H9 (cell line): ENCODE measurements around the gene TMCO4. TPM values are rescaled to one million over a fixed set of nuclear protein-coding genes. Genes with fewer than 3 reads are reported as not detected.

Experiments used
- DNase-seq: peaks from one replicate; pipeline ENCODE4 v3.0.0-alpha.2; 2017
- H2AFZ ChIP-seq: one replicate; pipeline ENCODE4 v1.6.1; 2013; ENCODE audit warnings: mild to moderate bottlenecking, low read length, control low read depth, moderate library complexity
- H2AK5ac ChIP-seq: 2 replicates; pipeline ENCODE4 v1.6.1; 2013; ENCODE audit warnings: low read length, control low read depth, mixed read lengths; ENCODE audit not compliant: insufficient read length
- H2BK120ac ChIP-seq: one replicate; pipeline ENCODE4 v1.6.1; 2013; ENCODE audit warnings: low read depth, mild to moderate bottlenecking, low read length, control low read depth, inconsistent platforms; ENCODE audit not compliant: poor library complexity, severe bottlenecking
- H2BK12ac ChIP-seq: 2 replicates; pipeline ENCODE4 v1.6.1; 2013; ENCODE audit warnings: low read length, control low read depth, mixed read lengths, low read depth; ENCODE audit not compliant: insufficient read length
- H2BK15ac ChIP-seq: 2 replicates; pipeline ENCODE4 v1.6.1; 2013; ENCODE audit warnings: low read depth, low read length, control low read depth
- H2BK20ac ChIP-seq: one replicate; pipeline ENCODE4 v1.6.1; 2013; ENCODE audit warnings: low read depth, mild to moderate bottlenecking, low read length, control low read depth, inconsistent platforms; ENCODE audit not compliant: poor library complexity, severe bottlenecking
- H2BK5ac ChIP-seq: 2 replicates; pipeline ENCODE4 v1.6.1; 2013; ENCODE audit warnings: low read length, control low read depth, mixed read lengths; ENCODE audit not compliant: insufficient read length
- H3K14ac ChIP-seq: 2 replicates; pipeline ENCODE4 v1.6.1; 2013; ENCODE audit warnings: low read length, control low read depth; ENCODE audit not compliant: insufficient read depth
- H3K18ac ChIP-seq: 2 replicates; pipeline ENCODE4 v1.6.1; 2013; ENCODE audit warnings: low read depth, mild to moderate bottlenecking, mixed read lengths, low read length, control low read depth; ENCODE audit not compliant: insufficient read length
- H3K23ac ChIP-seq: 2 replicates; pipeline ENCODE4 v1.6.1; 2013; ENCODE audit warnings: low read length, control low read depth, mixed read lengths, low read depth; ENCODE audit not compliant: insufficient read length
- H3K23me2 ChIP-seq: 2 replicates; pipeline ENCODE4 v1.6.1; 2013; ENCODE audit warnings: low read depth, mild to moderate bottlenecking, mixed read lengths, low read length, control low read depth; ENCODE audit not compliant: insufficient read length, poor library complexity, severe bottlenecking
- H3K27ac ChIP-seq: 2 replicates; pipeline ENCODE4 v1.5.1; 2013; ENCODE audit warnings: low read length, control low read depth, mixed read lengths, low read depth; ENCODE audit not compliant: insufficient read length
- H3K27me3 ChIP-seq: 2 replicates; pipeline ENCODE4 v1.6.1; 2013; ENCODE audit warnings: low read length, control low read depth, inconsistent platforms; ENCODE audit not compliant: insufficient read depth
- H3K4ac ChIP-seq: 2 replicates; pipeline ENCODE4 v1.6.1; 2013; ENCODE audit warnings: low read depth, mild to moderate bottlenecking, control low read depth, inconsistent platforms, low read length, moderate library complexity
- H3K4me1 ChIP-seq: 2 replicates; pipeline ENCODE4 v1.6.1; 2013; ENCODE audit warnings: low read length, control low read depth, inconsistent platforms; ENCODE audit not compliant: insufficient read depth
- H3K4me2 ChIP-seq: 2 replicates; pipeline ENCODE4 v1.6.1; 2013; ENCODE audit warnings: low read length, control low read depth, mixed read lengths; ENCODE audit not compliant: insufficient read length, insufficient read depth
- H3K56ac ChIP-seq: 2 replicates; pipeline ENCODE4 v1.6.1; 2013; ENCODE audit warnings: low read depth, mild to moderate bottlenecking, mixed read lengths, low read length, control low read depth; ENCODE audit not compliant: insufficient read length
- H3K79me1 ChIP-seq: 2 replicates; pipeline ENCODE4 v1.6.1; 2013; ENCODE audit warnings: low read depth, mild to moderate bottlenecking, moderate library complexity, low read length, control low read depth, inconsistent platforms; ENCODE audit not compliant: insufficient read depth, poor library complexity, severe bottlenecking
- H3K79me2 ChIP-seq: 2 replicates; pipeline ENCODE4 v1.6.1; 2013; ENCODE audit warnings: low read length, control low read depth, inconsistent platforms; ENCODE audit not compliant: insufficient read depth
- H3K9ac ChIP-seq: 2 replicates; pipeline ENCODE4 v1.6.1; 2013; ENCODE audit warnings: low read length, control low read depth, mixed read lengths; ENCODE audit not compliant: insufficient read length; ENCODE audit errors: extremely low read depth
- H3K9me3 ChIP-seq: one replicate; pipeline ENCODE4 v1.6.1; 2013; ENCODE audit warnings: low read depth, low read length, inconsistent platforms; ENCODE audit not compliant: control insufficient read depth
- H3T11ph ChIP-seq: one replicate; pipeline ENCODE4 v1.6.1; 2013; ENCODE audit warnings: mild to moderate bottlenecking, low read length, control low read depth, inconsistent platforms
- H4K20me1 ChIP-seq: one replicate; pipeline ENCODE4 v1.6.1; 2013; ENCODE audit not compliant: control insufficient read depth, insufficient read length, insufficient read depth
- H4K5ac ChIP-seq: 2 replicates; pipeline ENCODE4 v1.6.1; 2013; ENCODE audit warnings: low read depth, mild to moderate bottlenecking, mixed read lengths, low read length, control low read depth; ENCODE audit not compliant: insufficient read length
- H4K8ac ChIP-seq: replicated peaks from 2 replicates; pipeline ENCODE4 v1.6.1; 2013; ENCODE audit warnings: low read length, control low read depth, mixed read lengths, low read depth; ENCODE audit not compliant: insufficient read length
- H4K91ac ChIP-seq: 2 replicates; pipeline ENCODE4 v1.6.1; 2013; ENCODE audit warnings: low read depth, mild to moderate bottlenecking, moderate library complexity, mixed read lengths, low read length, control low read depth; ENCODE audit not compliant: insufficient read length
- H3K27ac Mint-ChIP-seq, 3 experiments: 2 replicates in 2 of 3; 3 replicates in 1 of 3; pipeline ENCODE4 v1.8.0; 2020 to 2021; ENCODE audit warnings: mixed read lengths in 3 of 3, mild to moderate bottlenecking in 1 of 3, moderate library complexity in 1 of 3
- H3K27me3 Mint-ChIP-seq: 2 replicates; pipeline ENCODE4 v1.8.0; 2021; ENCODE audit warnings: low read depth, mild to moderate bottlenecking, moderate library complexity, mixed read lengths
- H3K36me3 Mint-ChIP-seq, 3 experiments: 2 replicates in 2 of 3; 3 replicates in 1 of 3; pipeline ENCODE4 v1.8.0; 2020 to 2021; ENCODE audit warnings: low read depth in 3 of 3, mixed read lengths in 3 of 3; ENCODE audit not compliant: insufficient read depth in 1 of 3
- H3K4me1 Mint-ChIP-seq, 2 experiments: 2 replicates each; pipeline ENCODE4 v1.8.0; 2020; ENCODE audit warnings: mixed read lengths in 2 of 2
- H3K4me3 Mint-ChIP-seq, 2 experiments: 2 replicates in 1 of 2; 3 replicates in 1 of 2; pipeline ENCODE4 v1.8.0; 2020 to 2021; ENCODE audit warnings: mild to moderate bottlenecking in 2 of 2, mixed read lengths in 2 of 2, moderate library complexity in 1 of 2
- H3K9me3 Mint-ChIP-seq, 2 experiments: 2 replicates in 1 of 2; 3 replicates in 1 of 2; pipeline ENCODE4 v1.8.0; 2020; ENCODE audit warnings: mild to moderate bottlenecking in 2 of 2, mixed read lengths in 2 of 2, moderate library complexity in 1 of 2
- whole genome bisulfite sequencing: extraction: QIAGEN DNeasy Blood & Tissue Kit; methylation state at CpG from one replicate; pipeline ENCODE4 v1.1.7; 2013; ENCODE audit warnings: missing lambda C conversion rate, low lambda C conversion rate, mixed read lengths; ENCODE audit not compliant: insufficient read length; ENCODE audit errors: extremely low coverage; 5-methylcytosine and 5-hydroxymethylcytosine counted together
- total RNA-seq: library from RNA; stranded (reverse); gene quantifications from 2 replicates; pipeline ENCODE4 v1.2.1, GENCODE V29; 2021
- TF ChIP-seq, protein P1 (sequence below): fragments of 200-600 bp; sonication (generic); conservative IDR thresholded peaks from 3 replicates; pipeline ENCODE4 v1.8.0; 2021; ENCODE audit warnings: antibody characterized with exemption, mild to moderate bottlenecking

The TMCO4 gene
- total RNA-seq, 1 experiment from 2014 or later = 4.0 TPM

DNA sequence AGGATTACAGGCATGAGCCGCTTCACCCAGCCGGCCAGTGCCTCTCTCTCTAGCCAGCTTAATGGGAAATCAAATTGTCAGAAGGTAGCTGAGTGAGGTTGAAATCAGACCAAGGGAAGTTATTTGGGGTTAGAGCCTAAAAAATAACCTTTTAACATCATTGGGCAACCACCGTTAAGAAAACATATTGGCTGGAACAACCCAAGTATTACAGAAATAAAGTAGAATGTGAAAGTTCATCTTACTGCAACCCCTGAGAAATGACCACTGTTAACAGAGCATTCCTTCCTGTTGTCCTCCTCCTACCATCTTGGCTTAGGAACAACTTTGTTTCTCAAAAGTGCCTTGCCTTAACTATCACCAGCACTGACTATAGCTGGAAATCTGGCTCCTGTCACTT is 18.6 kb upstream of the TMCO4 start:
- Histone ChIP-seq H2AFZ (no peak overlapping the region), H3K79me2 (no peaks in the 10 kb centered on the region), H3K27me3 (no peaks in the 10 kb centered on the region; the same call in 1 of the 2 replicates), H2BK12ac (no peak overlapping the region), H2BK120ac (no peak overlapping the region), H2BK20ac (no peak overlapping the region), H3K14ac (no peak overlapping the region), H4K91ac (no peak overlapping the region), H3K23ac (no peak overlapping the region), H3K4me2 (no peak overlapping the region), H3K4me1 (peaks cover 14% of the 10 kb centered on the region; the same call in 1 of the 2 replicates), H4K5ac (no peak overlapping the region), H3K27ac (no peak overlapping the region), H3K79me1 (no peaks in the 10 kb centered on the region), H3K23me2 (no peaks in the 10 kb centered on the region), H3K9ac (no peak overlapping the region), H2BK5ac (no peak overlapping the region), H3T11ph (no peak overlapping the region), H3K18ac (no peak overlapping the region), H4K8ac (no peak overlapping the region), H4K20me1 (no peaks in the 10 kb centered on the region), H2AK5ac (no peak overlapping the region), H3K4ac (no peak overlapping the region), H2BK15ac (no peak overlapping the region), H3K56ac (no peak overlapping the region), H3K9me3 (no peaks in the 10 kb centered on the region)
- Mint-ChIP-seq H3K4me3 (no peak overlapping the region), H3K27me3 (peaks cover 7% of the 10 kb centered on the region), H3K4me1 (peaks cover 51 to 60% of the 10 kb centered on the region in 2 experiments), H3K9me3 (no peaks in the 10 kb centered on the region), H3K36me3 (no peaks in the 10 kb centered on the region), H3K27ac (no peak overlapping the region)
- no peak for DNase-seq
- no CpG with 5 or more reads among the region's 3 CpGs for WGBS
- TF ChIP-seq, protein P1, sequence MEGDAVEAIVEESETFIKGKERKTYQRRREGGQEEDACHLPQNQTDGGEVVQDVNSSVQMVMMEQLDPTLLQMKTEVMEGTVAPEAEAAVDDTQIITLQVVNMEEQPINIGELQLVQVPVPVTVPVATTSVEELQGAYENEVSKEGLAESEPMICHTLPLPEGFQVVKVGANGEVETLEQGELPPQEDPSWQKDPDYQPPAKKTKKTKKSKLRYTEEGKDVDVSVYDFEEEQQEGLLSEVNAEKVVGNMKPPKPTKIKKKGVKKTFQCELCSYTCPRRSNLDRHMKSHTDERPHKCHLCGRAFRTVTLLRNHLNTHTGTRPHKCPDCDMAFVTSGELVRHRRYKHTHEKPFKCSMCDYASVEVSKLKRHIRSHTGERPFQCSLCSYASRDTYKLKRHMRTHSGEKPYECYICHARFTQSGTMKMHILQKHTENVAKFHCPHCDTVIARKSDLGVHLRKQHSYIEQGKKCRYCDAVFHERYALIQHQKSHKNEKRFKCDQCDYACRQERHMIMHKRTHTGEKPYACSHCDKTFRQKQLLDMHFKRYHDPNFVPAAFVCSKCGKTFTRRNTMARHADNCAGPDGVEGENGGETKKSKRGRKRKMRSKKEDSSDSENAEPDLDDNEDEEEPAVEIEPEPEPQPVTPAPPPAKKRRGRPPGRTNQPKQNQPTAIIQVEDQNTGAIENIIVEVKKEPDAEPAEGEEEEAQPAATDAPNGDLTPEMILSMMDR = no peak
